HG03575 (cell line): ENCODE data around the gene SLC22A7.
"Not testable (repeated sequence)": the region's sequence is repeated elsewhere in the genome, so short reads cannot be mapped to it uniquely, and the experiment has no call there.

Experiments used
- ATAC-seq: cut with Tn5 transposase; IDR thresholded peaks from one replicate; pipeline ENCODE4 v1.9.1; 2021; ENCODE audit not compliant: unreplicated experiment, insufficient number of reproducible peaks, low FRiP score; ENCODE audit errors: extremely low read depth

Gene SLC22A7

GRCh38 chr6:43296780-43297497, 1.1 kb upstream of the SLC22A7 start:
- ATAC-seq = no peak

- ATAC-seq = no peak
These were observed 691 bp downstream of the SLC22A7 start for GRCh38 chr6:43298565-43299337.

DNA sequence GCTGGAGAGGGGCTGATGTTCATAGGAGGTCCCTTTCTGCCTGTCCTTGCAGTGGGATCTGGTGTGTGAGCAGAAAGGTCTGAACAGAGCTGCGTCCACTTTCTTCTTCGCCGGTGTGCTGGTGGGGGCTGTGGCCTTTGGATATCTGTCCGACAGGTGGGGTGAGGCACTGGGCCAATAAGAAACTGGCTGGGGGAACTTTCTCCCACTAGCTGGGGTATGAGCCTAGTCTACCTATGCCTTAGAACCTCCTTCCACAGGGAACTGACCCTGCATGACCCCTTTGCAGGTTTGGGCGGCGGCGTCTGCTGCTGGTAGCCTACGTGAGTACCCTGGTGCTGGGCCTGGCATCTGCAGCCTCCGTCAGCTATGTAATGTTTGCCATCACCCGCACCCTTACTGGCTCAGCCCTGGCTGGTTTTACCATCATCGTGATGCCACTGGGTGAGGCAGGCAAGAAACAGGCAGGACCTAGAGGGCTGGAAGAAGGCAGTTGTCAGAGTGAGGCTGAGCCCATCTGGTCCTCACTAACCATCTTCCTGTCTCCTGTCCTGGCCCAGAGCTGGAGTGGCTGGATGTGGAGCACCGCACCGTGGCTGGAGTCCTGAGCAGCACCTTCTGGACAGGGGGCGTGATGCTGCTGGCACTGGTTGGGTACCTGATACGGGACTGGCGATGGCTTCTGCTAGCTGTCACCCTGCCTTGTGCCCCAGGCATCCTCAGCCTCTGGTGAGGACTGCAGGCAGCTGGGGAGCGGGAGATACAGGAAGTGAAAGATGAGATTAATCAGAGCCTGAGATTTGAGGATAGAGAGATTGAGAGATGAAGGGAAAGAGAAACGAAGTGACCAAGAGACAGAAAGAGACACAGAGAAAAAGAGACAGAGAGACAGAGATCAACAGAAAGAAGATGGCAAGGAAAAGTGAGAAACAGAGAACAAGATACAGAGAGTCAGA, 1.6 kb downstream of the SLC22A7 start:
- no peak for ATAC-seq

GRCh38 chr6:43301081-43301870, 3.2 kb downstream of the SLC22A7 start:
- no peak for ATAC-seq

- no peak for ATAC-seq
These were observed 4.1 kb downstream of the SLC22A7 start for GRCh38 chr6:43302126-43302525.

DNA sequence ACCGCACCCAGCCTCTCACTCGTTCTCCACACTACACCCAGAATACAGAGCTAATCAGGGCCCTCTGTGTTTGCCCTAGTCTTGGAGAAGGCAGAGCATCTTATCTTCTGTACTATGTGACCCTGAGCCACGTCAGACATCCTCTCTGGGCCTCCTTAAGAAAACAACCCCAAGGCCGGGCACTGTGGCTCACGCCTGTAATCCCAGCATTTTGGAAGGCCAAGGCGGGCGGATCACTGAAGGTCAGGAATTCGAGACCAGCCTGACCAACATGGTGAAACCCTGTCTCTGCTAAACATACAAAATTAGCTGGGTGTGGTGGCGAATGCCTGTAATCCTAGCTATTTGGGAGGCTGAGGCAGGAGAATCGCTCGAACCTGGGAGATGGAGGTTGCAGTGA, 4.9 kb downstream of the SLC22A7 start:
- ATAC-seq = not testable (repeated sequence)

DNA sequence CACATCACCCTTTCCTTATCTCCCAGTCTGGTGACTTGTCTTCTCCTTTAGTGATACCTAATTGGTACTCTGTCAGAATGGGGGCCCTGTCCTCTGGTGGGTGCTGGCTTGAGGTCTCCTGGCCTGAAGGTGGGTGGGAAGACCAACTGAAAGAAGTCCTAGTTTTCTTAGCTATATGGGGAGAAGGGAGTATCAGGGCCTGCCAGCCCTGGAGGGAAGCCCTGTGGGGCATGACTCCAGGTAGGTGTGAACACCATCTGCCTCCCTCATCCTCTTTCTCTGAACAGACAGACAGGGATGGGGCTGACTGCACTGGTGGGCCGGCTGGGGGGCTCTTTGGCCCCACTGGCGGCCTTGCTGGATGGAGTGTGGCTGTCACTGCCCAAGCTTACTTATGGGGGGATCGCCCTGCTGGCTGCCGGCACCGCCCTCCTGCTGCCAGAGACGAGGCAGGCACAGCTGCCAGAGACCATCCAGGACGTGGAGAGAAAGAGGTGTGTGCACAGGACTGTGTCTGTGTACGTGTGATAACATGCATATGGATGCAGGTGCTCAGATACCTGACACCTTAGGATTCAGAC, 5.8 kb downstream of the SLC22A7 start:
- ATAC-seq = no peak

DNA sequence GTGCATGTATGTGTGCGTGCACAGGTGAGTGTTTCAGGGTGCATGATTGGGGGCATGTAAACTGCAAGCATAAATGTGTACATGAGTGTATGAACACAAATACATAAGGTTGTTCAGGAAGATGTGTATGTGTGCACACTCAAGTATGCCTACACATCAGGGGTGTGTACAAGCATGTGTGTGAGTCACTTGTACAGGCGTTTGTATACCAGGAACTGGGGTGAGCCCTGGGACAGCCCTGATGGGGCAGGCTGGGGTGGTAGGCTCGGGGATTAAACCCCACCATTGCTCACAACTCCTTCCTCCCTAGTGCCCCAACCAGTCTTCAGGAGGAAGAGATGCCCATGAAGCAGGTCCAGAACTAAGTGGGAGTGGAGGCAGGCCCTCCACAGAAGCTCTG, 6.3 kb downstream of the SLC22A7 start:
- ATAC-seq = no peak

DNA sequence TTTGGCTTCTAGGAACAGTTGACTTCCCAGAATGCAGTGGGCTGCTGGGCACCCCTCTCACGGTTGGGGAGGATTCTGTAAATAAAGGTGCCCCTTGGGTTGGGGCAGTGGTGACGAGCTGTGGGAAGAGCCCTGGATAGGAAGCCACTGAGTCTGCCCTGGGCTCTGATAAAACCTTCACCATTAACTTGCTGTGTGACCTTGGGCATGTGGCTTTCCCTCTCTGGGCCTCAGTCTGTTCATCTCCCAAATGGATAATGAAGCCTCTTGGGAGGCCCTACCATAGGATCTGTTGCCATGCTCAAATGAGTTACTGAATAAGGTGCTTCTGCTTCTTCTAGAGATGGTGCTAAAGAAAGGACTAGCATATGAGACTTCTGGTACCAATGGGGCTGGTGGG, 6.8 kb downstream of the SLC22A7 start:
- no peak for ATAC-seq

DNA sequence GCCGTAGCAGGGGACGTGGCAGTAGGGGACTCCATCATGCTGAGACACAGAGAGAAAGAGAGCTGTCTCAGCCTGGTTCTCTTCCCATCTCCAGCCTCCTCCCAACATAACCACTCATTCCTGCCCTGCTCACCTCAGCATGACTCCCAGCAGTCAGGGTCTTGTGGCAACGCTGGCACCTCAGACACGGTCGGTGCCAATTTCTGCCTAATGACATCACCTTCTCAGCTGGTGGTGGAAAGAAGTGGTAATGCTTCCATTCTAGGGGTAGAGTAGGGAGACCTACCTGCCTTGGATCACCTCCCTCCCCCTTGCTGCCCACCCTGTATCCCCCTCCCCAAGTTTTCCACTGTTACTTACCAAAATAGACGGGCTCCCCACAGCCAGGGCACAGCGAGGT, 8.0 kb downstream of the SLC22A7 start:
- ATAC-seq = no peak

DNA sequence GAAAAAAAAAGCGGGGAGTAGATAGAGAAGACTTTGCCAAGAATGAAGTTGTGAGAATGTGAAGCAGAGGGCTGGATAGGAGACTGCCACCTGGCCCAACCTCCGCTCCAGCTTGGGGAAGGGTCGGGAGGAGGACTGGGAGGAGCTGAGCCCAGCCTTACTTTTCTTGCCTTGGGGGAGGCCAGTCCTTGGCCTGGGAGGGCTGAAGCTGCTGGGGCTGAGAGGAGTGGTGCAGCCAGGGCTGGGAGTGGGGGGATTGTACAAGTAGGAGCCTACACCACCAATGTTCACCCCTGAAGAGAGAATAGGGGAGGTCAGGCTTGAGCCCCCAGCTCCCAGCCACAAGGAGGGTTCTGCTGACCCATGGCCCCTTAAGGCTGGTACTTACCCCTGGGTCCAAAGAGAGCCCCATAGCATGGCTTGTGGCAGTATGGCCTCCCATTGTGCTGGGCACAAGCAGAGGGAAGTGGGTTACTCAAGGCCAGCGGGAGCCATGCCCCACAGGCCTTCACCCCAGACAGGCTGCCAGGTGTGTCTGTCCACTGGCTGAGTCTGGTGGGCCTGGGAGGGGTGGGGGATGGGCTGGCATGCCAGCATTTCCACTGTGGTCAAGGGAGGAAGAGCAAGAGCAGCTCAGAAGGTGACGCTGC, 9.5 kb downstream of the SLC22A7 start:
- ATAC-seq = no peak

DNA sequence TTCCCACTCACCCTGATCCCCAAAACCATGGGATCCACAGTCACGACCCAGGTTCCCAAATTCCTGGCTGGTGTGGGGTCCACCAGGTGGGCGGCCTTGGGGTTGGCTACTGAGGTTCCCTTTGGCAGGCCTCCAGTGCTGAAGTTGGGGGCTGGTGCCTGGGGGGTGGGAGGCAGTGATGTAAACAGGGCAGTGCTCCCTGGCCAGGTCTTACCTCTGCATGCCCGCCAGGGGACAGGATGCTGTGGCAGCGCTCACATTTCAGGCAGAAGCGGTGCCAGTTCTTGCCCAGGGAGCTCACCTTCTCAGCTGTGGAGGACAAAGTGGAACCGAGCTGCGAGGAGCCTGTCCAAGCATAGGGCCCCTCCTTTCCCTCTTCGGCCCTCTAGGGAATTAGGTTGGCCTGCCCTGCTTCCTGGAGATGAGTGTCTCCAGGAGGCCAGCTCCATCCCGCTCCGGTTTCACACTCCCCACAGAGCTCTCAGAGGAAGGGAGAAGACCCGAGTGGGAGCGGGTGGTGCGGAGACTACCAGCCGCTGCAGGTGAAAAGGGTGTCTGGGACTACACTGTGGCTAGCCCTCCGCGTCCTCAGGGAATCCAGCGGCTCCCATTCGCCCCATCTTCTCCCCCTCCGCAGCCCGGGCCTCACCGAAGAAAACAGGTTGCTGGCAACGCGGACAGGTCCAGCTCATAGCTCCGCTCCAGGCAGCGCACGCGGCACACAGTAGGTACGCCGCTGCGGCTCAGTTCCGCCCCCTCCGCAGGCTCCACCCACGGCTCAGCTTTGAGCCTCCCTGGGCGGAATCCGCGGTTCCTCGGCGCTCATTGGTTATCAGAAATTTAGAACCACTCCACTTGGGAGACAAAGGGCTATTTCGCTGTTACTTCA, 10.3 kb downstream of the SLC22A7 start, which contains the start of gene CRIP3:
TSS of gene CRIP3 (minus strand) at position 726 of the 889 bp plus-strand sequence. CDS start at position 692, 34 bp downstream.
- ATAC-seq = no peak

DNA sequence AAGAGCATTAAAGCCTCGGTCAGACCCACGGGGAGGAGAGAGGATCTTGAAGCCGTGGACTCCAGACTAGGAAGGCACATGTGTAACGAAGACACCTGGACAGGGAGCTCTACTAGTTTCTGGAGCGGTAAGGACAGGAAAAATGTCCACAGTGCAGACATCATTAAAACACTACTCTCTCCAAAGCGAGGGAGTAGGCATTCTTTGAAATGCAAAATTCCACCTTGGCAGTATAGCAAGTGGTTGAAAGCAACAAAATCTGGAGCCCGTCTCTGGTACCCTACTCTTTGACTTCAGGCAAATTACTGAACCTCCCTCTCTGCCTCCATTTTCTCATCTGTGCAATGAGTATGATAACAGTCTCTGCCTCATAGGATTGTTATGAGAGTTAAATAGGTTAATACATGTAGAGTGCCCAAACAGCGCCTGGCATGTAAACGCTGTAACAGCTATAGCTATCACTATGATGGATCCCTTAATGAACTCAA, 11.0 kb downstream of the SLC22A7 start:
- no peak for ATAC-seq

DNA sequence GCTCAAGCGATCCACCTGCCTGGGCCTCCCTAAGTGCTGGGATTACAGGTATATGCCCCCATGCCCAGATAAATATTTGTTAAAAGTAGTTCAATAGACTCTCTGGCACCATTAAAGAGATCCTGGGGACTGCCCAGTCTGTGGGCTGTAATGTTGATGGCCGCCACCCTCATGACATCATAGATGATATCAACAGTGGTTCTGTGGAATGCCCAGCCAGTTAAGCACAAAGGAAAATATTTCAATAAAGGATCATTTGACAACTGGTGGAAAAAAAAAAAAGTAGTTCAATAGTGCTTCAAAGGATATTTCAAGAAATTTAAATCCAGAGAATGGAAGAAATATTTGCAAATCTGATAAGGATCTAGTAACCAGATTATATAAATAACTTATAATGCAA, 12.1 kb downstream of the SLC22A7 start:
- ATAC-seq = no peak

DNA sequence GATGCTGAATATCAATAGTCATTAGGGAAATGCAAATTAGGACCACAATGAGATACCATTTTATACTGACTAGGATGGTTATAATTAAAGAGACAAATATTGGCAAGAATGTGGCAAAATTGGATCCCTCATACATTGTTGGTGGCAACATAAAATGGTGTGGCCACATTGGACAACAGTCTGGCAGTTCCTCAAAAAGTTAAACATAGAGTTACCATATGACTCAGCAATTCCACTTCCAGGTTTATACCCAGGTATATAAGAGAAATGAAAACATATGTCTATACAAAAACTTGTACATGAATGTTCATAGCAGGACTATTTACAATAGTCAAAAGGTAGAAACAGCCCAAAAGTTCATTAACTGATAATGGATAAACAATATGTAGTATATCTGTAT, 12.6 kb downstream of the SLC22A7 start:
- ATAC-seq = no peak

- no peak for ATAC-seq
These were observed 13.6 kb downstream of the SLC22A7 start for GRCh38 chr6:43311666-43312065.

GRCh38 chr6:43313813-43314212, 15.8 kb downstream of the SLC22A7 start:
- no peak for ATAC-seq
